Stimulated activated CD8-positive, alpha-beta memory T cell treated with anti-CD3 and anti-CD28 coated beads, Interleukin-4, amount 100 ng/mL, for 1 hour (primary cell): ENCODE measurements around the gene RAB5B.
"Not testable (repeated sequence)": the region's sequence is repeated elsewhere in the genome, so short reads cannot be mapped to it uniquely, and the experiment has no call there.

ENCODE experiments used
- DNase-seq, 2 donors: peaks; one replicate each; pipeline ENCODE4 v3.0.0-alpha.2; 2020; ENCODE audit warnings: low read depth in 2 of 2, low spot score in 1 of 2

Gene RAB5B

DNA sequence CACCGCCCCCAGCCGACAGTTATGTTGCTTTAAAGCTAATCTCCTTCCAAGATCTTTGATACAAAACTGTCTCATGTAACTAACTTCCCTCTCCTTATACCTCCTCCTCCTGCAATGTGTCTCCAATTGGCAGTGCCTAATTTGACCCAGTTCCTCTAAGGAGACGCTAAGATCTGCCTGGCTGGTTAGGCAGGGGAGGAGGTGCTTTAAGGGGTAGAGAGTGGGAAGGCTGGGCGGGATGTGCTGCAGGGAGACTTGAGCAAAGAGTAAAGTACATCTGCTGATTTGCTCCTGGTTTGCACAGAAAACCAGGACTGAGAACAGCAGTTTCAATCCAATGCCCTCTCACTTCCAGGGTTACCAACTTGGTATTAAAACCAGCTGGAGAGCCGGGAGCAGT, 39.6 kb downstream of the RAB5B start:
- DNase-seq = no peak

DNA sequence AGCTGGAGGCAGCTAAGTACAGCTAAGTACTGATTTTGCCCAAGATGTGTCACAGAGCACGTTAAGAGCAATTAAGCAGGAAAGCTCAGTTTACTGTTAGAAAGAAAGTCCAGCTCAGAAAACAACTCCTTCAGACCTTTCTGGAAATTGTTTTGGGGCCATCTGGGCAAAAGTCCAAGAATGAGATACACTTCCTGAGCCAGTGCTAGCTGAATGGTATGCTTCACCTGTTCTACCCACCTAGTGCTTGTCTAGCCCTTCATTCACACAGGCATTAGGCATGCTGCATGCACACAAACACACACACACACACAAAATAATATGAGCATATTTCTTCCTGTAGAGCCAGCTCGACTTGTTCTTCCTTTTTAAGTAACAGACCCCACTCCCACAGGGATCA, 40.3 kb downstream of the RAB5B start:
- DNase-seq = no peak

DNA sequence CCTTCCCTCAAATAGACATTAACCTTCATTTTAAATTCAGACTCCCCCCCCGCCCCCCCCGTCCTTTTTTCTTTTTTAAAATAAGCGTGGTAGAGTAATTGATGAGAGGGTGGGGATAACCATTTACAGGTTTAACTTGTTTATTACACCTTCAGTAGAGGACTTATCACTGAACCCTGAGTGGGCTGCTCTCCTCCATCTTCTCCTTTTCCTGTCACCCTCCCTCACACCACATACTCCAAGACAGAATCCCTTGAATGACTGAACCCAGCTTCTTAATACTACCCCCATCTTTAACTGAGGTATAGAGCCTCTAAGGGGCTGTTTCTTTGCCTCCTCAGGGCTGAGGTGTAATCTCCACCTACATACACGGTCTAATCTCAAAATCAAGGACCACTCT, 43.3 kb downstream of the RAB5B start:
- no peak for DNase-seq

DNA sequence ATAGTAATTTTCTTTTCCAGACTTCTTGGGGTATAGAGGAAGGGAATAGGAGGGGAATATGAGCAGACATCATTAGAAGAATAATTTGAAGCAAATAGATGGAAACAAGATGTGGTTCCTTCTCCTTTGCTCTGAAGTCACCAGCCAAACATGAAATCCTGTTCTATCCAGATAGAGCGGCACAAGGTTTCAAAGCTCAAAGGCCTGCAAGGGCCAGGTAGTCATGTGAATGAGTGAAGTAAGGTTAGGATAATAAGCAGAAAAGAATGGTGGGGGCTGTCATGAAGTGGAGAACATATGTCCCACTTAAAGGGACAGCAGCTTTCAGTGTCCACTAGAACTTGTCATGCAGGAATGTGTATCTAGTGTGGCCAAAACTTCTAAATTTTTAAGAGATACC, 44.5 kb downstream of the RAB5B start:
- DNase-seq = no peak

DNA sequence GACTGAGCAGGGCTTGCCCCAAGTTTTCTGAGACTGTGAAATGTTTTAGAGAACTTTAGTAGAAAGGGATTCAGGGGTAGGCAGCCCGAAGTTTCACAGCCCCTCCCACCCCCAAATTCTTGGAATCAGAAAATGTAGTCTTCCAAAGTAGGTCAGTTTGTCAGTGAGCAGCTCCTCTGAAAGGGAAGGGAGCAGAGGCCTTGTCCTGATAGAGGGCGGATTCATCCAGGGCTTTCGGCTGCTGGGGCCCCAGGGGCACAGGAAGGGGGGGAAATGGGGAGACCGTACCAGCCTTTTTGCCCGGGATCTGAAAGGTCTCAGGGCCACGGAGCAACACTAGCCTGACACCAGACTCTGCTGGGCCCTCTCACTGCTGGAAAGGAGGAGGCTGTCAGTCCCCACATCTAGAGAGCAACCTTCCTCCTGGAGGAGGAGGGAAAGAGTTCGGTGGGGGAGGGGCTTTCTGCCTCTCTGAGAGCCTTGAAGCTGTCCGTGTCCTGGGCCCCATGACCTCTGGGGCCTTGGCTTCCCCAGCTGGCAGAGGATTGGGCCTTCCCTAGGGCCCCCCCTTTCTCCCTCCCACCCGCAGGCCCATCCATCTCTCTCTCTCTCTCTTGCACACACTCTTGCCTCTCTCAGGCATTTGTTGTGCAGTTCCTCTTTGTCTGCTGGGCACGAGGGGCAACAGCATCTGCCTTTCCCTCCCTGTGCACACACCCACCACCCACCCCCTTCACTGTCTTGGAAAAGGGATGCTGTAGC, 46.7 kb downstream of the RAB5B start, which contains the start of gene IKZF4:
TSS of gene IKZF4 (plus strand) at position 621 of the 762 bp plus-strand sequence. CDS start 451 bp downstream, outside the sequence.
- DNase-seq = no peak

DNA sequence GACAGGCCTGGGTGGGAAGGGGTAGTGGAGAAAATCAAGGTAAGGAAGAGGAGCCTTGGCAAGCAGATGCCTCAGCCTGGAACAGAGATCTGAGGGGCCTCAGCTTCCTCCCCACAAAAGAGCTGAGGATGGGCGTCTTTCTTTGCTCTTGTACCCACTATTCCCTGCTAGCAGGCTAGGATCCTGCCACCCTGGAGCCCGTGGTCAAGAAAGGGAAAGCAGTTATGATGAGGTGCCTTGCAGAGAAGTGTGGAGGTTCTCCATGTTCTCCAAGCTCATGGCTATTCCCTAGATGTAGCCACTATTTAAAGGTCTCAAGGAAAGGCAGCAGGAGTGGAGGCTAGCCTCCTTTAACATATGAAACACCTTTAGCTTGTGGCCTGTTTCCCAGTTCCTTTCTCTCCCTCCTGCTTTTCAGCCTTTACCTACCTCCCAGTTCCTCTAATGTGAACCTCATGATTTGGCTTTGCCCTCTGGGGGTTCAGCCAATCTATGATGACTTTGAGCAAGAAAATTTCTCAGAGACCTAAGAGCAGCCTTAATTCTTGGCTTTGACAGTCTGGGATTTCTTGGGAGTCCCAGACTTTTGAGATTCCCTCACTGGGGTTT, 48.1 kb downstream of the RAB5B start:
- no peak for DNase-seq

DNA sequence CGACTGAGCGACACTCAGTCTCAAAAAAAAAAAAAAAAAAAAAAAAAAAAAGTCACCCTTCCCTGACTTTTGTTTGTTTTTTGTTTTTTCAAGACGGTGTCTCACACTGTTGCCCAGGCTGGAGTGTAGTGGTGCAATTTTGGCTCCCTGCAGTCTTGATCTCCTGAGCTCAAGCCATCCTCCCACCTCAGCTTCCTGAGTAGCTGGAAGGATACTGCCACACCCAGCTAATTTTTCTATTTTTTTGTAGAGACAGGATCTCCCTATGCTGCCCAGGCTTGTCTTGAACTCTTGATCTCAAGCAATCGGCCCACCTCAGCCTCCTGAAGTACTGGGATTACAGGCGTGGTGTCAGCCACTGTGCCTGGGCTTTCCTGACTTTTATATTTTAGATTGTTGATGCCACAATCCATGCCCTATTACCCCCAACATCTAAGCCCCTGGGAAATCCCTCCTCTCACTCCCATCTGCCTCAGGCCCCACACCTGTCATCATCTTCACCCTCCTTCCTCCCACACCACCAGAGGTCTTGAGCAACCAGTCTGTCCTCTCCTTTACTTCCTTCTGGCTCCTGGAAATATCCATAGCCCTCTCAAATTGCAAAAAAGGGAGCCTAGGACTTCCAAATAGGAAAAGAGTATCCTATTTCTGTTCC, 54.8 kb downstream of the RAB5B start:
- no peak for DNase-seq

DNA sequence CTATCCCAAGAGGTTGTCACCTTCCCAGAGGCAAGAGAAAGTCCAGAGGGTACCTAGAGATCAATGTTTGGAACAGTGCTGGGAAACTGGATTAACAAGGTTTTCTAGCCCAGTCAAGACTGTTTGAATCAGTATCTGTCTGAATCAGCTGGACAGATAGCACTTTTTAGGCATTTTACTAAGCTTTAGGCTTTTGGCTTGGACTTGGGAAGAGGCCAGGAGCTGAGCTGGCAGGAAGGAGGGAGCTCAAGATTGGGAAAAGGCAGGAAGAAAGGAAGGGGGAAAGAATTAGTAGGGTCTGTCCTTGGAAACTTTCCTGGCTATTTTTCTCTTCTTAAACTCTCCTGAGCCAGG, 55.3 kb downstream of the RAB5B start:
- no peak for DNase-seq

DNA sequence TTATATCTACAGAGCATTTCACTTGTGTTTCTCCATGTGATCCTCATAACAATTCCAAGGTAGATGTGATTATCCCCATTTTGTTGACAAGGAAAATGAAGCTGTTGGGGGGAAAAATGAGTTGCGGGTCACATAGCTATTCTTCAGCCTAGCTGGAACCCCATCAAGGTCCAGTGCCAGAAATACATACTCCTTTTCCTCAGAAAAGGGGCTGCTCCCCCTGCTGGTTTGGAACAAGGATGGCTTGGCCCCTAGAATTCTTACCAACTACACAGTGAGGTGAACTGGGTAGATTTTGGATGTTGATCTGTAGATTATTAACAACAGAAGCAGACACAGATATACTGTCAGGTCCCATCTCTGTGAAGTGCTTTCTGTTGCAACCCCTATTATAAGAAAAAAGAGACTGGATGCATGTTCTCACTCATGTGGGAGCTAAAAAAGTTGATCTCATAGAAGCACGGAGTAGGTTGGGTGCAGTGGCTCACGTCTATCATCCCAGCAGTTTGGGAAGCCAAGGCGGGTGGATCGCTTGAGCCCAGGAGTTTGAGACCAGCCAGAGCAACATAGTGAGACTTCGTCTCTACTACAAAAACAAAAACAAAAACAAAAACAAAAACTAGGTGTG, 55.9 kb downstream of the RAB5B start:
- no peak for DNase-seq

DNA sequence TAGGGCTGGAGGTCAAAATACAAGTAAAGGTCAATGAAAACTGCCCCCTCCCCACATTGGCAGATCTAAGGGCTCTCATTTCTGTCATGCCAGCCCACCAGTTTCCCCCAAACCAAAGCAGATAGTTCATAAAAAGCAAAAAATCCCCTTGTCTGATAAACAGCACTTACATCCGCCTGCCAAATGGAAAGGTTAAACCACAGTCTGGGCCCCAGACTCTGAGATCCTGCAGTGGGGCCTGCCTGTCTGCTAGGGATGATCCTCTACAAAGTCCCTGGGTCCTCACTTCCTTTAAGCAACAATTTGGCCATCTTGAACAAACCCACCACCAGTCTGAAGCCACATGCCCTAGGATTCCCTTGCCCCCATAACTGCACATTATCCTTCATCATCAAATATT, 58.1 kb downstream of the RAB5B start:
- no peak for DNase-seq

DNA sequence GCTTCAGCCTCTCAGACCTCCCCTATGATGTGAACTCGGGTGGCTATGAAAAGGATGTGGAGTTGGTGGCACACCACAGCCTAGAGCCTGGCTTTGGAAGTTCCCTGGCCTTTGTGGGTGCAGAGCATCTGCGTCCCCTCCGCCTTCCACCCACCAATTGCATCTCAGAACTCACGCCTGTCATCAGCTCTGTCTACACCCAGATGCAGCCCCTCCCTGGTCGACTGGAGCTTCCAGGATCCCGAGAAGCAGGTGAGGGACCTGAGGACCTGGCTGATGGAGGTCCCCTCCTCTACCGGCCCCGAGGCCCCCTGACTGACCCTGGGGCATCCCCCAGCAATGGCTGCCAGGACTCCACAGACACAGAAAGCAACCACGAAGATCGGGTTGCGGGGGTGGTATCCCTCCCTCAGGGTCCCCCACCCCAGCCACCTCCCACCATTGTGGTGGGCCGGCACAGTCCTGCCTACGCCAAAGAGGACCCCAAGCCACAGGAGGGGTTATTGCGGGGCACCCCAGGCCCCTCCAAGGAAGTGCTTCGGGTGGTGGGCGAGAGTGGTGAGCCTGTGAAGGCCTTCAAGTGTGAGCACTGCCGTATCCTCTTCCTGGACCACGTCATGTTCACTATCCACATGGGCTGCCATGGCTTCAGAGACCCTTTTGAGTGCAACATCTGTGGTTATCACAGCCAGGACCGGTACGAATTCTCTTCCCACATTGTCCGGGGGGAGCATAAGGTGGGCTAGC, 60.9 kb downstream of the RAB5B start:
- no peak for DNase-seq

DNA sequence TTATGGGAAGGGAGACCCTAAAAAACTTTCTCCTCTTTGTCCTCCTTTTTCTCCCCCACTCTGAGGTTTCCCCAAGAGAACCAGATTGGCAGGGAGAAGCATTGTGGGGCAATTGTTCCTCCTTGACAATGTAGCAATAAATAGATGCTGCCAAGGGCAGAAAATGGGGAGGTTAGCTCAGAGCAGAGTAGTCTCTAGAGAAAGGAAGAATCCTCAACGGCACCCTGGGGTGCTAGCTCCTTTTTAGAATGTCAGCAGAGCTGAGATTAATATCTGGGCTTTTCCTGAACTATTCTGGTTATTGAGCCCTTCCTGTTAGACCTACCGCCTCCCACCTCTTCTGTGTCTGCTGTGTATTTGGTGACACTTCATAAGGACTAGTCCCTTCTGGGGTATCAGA, 63.3 kb downstream of the RAB5B start:
- no peak for DNase-seq

DNA sequence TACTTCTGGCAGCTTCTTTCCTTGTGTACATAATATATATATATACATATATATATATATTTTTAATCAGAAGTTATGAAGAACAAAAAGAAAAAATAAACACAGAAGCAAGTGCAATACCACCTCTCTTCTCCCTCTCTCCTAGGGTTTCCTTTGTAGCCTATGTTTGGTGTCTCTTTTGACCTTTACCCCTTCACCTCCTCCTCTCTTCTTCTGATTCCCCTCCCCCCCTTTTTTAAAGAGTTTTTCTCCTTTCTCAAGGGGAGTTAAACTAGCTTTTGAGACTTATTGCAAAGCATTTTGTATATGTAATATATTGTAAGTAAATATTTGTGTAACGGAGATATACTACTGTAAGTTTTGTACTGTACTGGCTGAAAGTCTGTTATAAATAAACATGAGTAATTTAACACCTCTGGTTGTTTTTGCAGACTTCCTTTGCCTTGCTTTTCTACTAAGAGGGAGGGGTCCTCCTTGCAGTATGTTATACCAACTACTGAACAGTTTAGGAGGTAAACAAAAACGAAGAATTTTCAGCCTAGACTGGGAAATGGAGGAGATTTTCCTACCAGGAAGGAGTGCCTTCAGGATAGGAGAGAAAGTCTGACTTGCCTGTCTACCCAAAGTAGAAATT, 64.3 kb downstream of the RAB5B start:
- DNase-seq = no peak

DNA sequence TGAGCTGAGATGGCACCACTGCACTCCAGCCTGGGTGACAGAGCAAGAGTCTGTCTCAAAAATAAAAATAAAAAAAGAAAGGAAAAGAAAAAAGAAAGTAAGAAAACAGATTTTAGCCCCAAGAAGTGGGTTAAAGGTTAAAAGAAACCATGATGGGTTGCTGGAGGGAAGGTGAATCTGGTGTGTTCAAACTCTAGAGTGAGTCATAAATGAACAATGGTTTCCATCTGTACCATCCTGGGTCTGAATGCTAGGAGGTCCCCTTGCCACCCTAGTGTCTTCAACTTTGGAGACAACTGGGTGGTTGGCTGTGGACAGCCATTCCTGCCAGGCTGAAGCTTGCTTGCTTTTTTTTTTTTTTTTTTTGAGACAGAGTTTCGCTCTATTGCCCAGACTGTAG, 66.3 kb downstream of the RAB5B start:
- DNase-seq = no peak

DNA sequence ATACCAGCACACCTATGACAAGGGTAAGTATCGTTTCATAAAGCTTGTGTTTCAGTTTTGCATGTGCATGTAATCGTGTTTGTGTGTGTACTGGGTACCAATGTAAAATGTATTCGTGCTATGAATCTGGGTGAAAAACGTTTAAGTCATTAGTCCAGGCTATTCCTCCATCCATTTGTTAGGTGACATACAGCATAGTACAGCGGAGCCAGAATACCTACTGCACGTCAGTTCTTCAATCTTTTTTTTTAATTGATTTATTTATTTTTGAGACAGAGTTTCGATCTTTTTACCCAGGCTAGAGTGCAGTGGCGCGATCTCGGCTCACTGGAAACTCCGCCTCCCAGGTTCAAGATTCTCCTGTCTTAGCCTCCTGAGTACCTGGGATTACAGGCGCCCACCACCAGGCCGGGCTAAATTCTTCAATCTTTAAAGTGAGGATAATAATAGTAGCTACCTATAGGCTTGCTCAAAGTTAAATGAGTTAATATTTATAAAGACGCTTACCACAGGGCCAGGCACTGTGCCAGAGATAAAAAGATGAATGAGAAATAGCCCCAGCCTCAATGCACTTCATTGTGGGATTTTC, 67.2 kb downstream of the RAB5B start:
- no peak for DNase-seq

DNA sequence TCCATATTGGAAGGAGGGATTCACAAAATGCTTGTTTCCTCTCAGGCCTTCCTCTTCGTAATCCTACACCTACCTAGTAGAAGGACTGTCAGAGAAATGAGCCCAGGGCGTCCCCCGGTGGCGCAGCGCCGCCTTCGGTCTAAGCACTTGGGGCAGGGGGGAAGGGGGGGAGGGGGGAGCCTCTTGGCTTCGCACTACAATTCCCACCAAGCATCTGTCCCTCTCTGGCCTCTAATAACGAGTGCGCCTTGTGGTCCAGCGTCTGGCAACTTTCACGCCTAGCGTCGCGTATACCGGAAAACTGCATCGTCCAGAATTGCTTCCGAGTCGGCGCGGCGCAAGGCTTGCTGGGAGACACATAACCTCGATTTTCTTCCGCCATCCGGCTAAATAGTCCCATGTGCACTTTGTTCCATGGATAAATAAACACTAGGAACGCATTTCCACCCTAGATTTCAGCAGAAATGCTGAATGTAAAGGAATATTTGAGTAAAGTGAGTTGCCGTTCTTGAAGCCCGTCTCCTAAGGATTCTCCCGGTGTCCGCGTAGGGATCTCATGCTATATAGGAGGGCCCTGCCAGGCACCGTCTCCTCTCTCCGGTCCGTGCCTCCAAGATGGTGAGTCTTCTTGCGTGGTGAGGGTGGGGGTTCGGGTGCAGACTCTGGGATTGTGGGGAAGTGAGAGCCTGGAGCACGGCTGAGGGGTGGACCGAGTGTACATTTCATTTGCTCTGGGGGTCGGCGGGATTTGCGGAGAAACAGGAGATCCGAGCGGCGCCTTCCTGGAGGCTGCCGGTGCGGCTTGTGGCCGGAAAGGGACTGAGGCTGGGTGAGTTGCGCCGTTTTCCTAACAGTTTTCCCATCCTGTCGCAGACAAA, 67.9 kb downstream of the RAB5B start, which contains the start of gene RPS26:
TSS of gene RPS26 (plus strand) at position 367 of the 878 bp plus-strand sequence. CDS start at position 616, 249 bp downstream.
- peak; percentile 74 to 86 for DNase-seq

DNA sequence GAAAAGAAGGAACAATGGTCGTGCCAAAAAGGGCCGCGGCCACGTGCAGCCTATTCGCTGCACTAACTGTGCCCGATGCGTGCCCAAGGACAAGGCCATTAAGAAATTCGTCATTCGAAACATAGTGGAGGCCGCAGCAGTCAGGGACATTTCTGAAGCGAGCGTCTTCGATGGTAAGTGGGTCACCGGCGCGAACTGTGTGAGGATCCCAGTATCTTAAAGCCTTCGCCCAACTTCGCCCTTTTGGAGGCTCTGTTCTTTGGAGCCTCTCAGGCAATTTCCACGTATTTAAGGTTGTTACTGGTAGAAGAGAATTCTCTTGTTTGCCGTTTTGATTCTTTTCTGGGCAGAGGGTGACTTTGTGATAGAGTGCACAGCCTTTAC, 68.5 kb downstream of the RAB5B start:
- DNase-seq = not testable (repeated sequence)

DNA sequence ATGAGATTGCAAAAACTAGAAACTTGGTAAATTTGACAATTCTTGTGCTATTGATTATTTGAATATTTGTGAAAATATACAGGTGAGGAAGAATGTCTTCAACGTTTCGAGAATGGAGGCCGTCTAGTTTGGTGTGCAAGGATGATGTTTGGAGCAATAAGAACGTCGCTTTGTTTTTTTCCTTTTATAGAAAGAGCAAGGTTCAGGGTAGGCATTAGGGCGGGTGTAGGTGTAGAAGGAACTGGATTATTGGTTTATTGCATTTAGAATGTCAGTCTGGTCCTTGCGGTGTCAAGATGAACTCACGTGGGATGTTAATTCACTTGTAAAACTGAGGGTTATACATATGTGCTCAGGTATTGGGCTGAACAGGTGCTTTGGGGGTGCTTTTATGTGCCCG, 69.0 kb downstream of the RAB5B start:
- DNase-seq = no peak
